MM.1S (cell line): ENCODE measurements around the gene TTLL5.

Source experiments
- DNase-seq: peaks from one replicate; pipeline ENCODE4 v3.0.0-alpha.2; 2015
- H2AFZ ChIP-seq: fragments of 300-600 bp; sonication (generic); 2 replicates; pipeline ENCODE4 v1.6.0; 2016; ENCODE audit warnings: antibody characterized with exemption, low read length
- H3F3A ChIP-seq: fragments of 300-600 bp; sonication (generic); 2 replicates; pipeline ENCODE4 v1.6.1; 2016; ENCODE audit warnings: mild to moderate bottlenecking, antibody characterized with exemption, low read length, moderate library complexity, mixed read lengths; ENCODE audit not compliant: insufficient read depth
- H3K27ac ChIP-seq: fragments of 300-600 bp; sonication (generic); 2 replicates; pipeline ENCODE4 v1.5.1; 2016; ENCODE audit warnings: mild to moderate bottlenecking, low read length
- H3K27me3 ChIP-seq: fragments of 300-600 bp; sonication (generic); replicated peaks from 2 replicates; pipeline ENCODE4 v1.6.0; 2016; ENCODE audit warnings: low read length; ENCODE audit not compliant: insufficient read depth
- H3K36me3 ChIP-seq: fragments of 300-600 bp; sonication (generic); replicated peaks from 2 replicates; pipeline ENCODE4 v1.6.1; 2016; ENCODE audit warnings: mild to moderate bottlenecking, low read length, mixed read lengths; ENCODE audit not compliant: insufficient read depth
- H3K4me1 ChIP-seq: fragments of 300-600 bp; sonication (generic); 2 replicates; pipeline ENCODE4 v1.6.1; 2016; ENCODE audit warnings: low read length, mixed read lengths
- H3K4me2 ChIP-seq: fragments of 300-600 bp; sonication (generic); 2 replicates; pipeline ENCODE4 v1.6.0; 2016; ENCODE audit warnings: low read depth, low read length
- H3K4me3 ChIP-seq: fragments of 300-600 bp; sonication (generic); 2 replicates; pipeline ENCODE4 v1.5.1; 2016; ENCODE audit warnings: low read length, mixed read lengths
- H3K79me2 ChIP-seq: fragments of 300-600 bp; sonication (generic); 2 replicates; pipeline ENCODE4 v1.6.1; 2016; ENCODE audit warnings: mixed run types, low read length, mixed read lengths
- H3K9ac ChIP-seq: fragments of 300-600 bp; sonication (generic); 2 replicates; pipeline ENCODE4 v1.6.1; 2016; ENCODE audit warnings: low read length, mixed read lengths
- H3K9me2 ChIP-seq: fragments of 300-600 bp; sonication (generic); replicated peaks from 2 replicates; pipeline ENCODE4 v1.6.1; 2016; ENCODE audit warnings: mild to moderate bottlenecking, low read length, mixed read lengths; ENCODE audit not compliant: insufficient read depth
- H3K9me3 ChIP-seq: fragments of 300-600 bp; sonication (generic); replicated peaks from 2 replicates; pipeline ENCODE4 v1.6.1; 2016; ENCODE audit warnings: mild to moderate bottlenecking, low read length, mixed read lengths; ENCODE audit not compliant: insufficient read depth
- H4K20me1 ChIP-seq: fragments of 300-600 bp; sonication (generic); 2 replicates; pipeline ENCODE4 v1.6.1; 2016; ENCODE audit warnings: mild to moderate bottlenecking, low read length, moderate library complexity, mixed read lengths; ENCODE audit not compliant: insufficient read depth
- CTCF ChIP-seq: fragments of 300-600 bp; sonication (generic); IDR thresholded peaks from 2 replicates; pipeline ENCODE4 v1.5.1; 2016; ENCODE audit warnings: antibody characterized with exemption, low read length, mixed read lengths
- EZH2 ChIP-seq: fragments of 300-600 bp; sonication (generic); optimal IDR thresholded peaks from 2 replicates; pipeline ENCODE3; 2017; ENCODE audit warnings: low read depth, mild to moderate bottlenecking, antibody characterized with exemption, low read length, mixed read lengths
- EZH2phosphoT487 ChIP-seq: fragments of 300-600 bp; sonication (generic); IDR thresholded peaks from 2 replicates; pipeline ENCODE4 v1.6.1; 2018; ENCODE audit warnings: antibody characterized with exemption, low read length

The TTLL5 gene

GRCh38 chr14:75859746-75860145, 198.7 kb downstream of the TTLL5 start:
- H4K20me1 ChIP-seq, result no peaks in the 10 kb centered on the region
- H3K36me3 ChIP-seq, result no peaks in the 10 kb centered on the region
- TF ChIP-seq CTCF (no peak), EZH2 (no peak)
- H3K9me3 ChIP-seq, result no peaks in the 10 kb centered on the region
- no peaks in the 10 kb centered on the region for H3K79me2 ChIP-seq
- H3K9me2 ChIP-seq, result no peaks in the 10 kb centered on the region
- peaks cover 15% of the 10 kb centered on the region for H3K4me1 ChIP-seq
- H2AFZ ChIP-seq, result no peak overlapping the region
- DNase-seq, result no peak
- no peak overlapping the region for H3K4me3 ChIP-seq
- H3F3A ChIP-seq, result no peaks in the 10 kb centered on the region
- H3K9ac ChIP-seq, result no peak overlapping the region
- no peaks in the 10 kb centered on the region for H3K27me3 ChIP-seq
- H3K4me2 ChIP-seq, result no peak overlapping the region
- H3K27ac ChIP-seq, result no peak overlapping the region

GRCh38 chr14:75860561-75861160, 199.6 kb downstream of the TTLL5 start:
- Histone ChIP-seq H4K20me1 (no peaks in the 10 kb centered on the region), H3K9me3 (no peaks in the 10 kb centered on the region), H3K27me3 (no peaks in the 10 kb centered on the region), H3F3A (no peaks in the 10 kb centered on the region), H3K9ac (no peak overlapping the region), H3K4me3 (no peak overlapping the region), H3K9me2 (no peaks in the 10 kb centered on the region), H3K79me2 (no peaks in the 10 kb centered on the region), H3K36me3 (no peaks in the 10 kb centered on the region), H3K4me2 (peak overlapping the region; percentile 39; the same call in 1 of the 2 replicates), H3K4me1 (peaks cover 15% of the 10 kb centered on the region), H2AFZ (no peak overlapping the region), H3K27ac (no peak overlapping the region)
- TF ChIP-seq EZH2 (no peak), CTCF (no peak), EZH2phosphoT487 (no peak)
- DNase-seq, result no peak

- no peaks in the 10 kb centered on the region for H3K79me2 ChIP-seq
- H4K20me1 ChIP-seq, result no peaks in the 10 kb centered on the region
- no peaks in the 10 kb centered on the region for H3F3A ChIP-seq
- H3K27me3 ChIP-seq, result no peaks in the 10 kb centered on the region
- H3K4me2 ChIP-seq, result peak overlapping the region; percentile 39; the same call in 1 of the 2 replicates
- peaks cover 15% of the 10 kb centered on the region for H3K4me1 ChIP-seq
- H3K9me3 ChIP-seq, result no peaks in the 10 kb centered on the region
- H3K9me2 ChIP-seq, result no peaks in the 10 kb centered on the region
- H2AFZ ChIP-seq, result no peak overlapping the region
- H3K4me3 ChIP-seq, result no peak overlapping the region
- H3K9ac ChIP-seq, result no peak overlapping the region
- H3K27ac ChIP-seq, result no peak overlapping the region
- DNase-seq, result peak; percentile 12
- TF ChIP-seq EZH2 (no peak), CTCF (no peak), EZH2phosphoT487 (no peak)
- H3K36me3 ChIP-seq, result no peaks in the 10 kb centered on the region
Observed at GRCh38 chr14:75861161-75861621, 200.1 kb downstream of the TTLL5 start.
